WTC11 (cell line): ENCODE measurements around the gene LRMDA. TPM values are rescaled to one million over a fixed set of nuclear protein-coding genes. Genes with fewer than 3 reads are reported as not detected.

ENCODE experiments used
- ATAC-seq: fragments of 200-7000 bp; cut with Tn5 transposase; 2 replicates; pipeline ENCODE4 v1.10.0; 2021; ENCODE audit warnings: mild to moderate bottlenecking, moderate library complexity
- CTCF ChIA-PET: fragments of 300-600 bp; sonication (Branson Sonifier 250); formaldehyde crosslinking; loops from one replicate; lab custom pipeline; 2021; ENCODE audit warnings: antibody characterized with exemption; lab: Charles Lee
- POLR2A ChIA-PET: fragments of 350-600 bp; sonication (Branson Sonifier 250); formaldehyde crosslinking; loops from one replicate; lab custom pipeline; 2021; ENCODE audit warnings: antibody characterized with exemption; lab: Charles Lee
- DNase-seq: peaks from one replicate; pipeline ENCODE4 v3.0.0; 2021; ENCODE audit warnings: low spot score
- H3K27ac Mint-ChIP-seq: 2 replicates; pipeline ENCODE4 v1.8.0; 2021; ENCODE audit warnings: mixed read lengths
- H3K27me3 Mint-ChIP-seq: 2 replicates; pipeline ENCODE4 v1.8.0; 2021; ENCODE audit warnings: low read depth, mild to moderate bottlenecking, moderate library complexity, mixed read lengths
- H3K36me3 Mint-ChIP-seq: 2 replicates; pipeline ENCODE4 v1.8.0; 2021; ENCODE audit warnings: mixed read lengths
- H3K4me1 Mint-ChIP-seq: 2 replicates; pipeline ENCODE4 v1.8.0; 2022; ENCODE audit warnings: mixed read lengths
- H3K4me3 Mint-ChIP-seq: 2 replicates; pipeline ENCODE4 v1.8.0; 2021; ENCODE audit warnings: mild to moderate bottlenecking, moderate library complexity, mixed read lengths
- H3K9me3 Mint-ChIP-seq: 2 replicates; pipeline ENCODE4 v1.8.0; 2021; ENCODE audit warnings: mixed read lengths
- CREB1 ChIP-seq: sonication (generic); formaldehyde crosslinking; IDR thresholded peaks from 2 replicates; pipeline ENCODE4 v1.8.0; 2023; ENCODE audit warnings: mild to moderate bottlenecking, missing genetic modification reagents
- ETV6 ChIP-seq: sonication (generic); formaldehyde crosslinking; IDR thresholded peaks from 2 replicates; pipeline ENCODE4 v1.8.1; 2022; ENCODE audit warnings: mild to moderate bottlenecking, missing genetic modification reagents
- GABPB1 ChIP-seq: sonication (generic); formaldehyde crosslinking; IDR thresholded peaks from 2 replicates; pipeline ENCODE4 v1.8.1; 2023; ENCODE audit warnings: mild to moderate bottlenecking, missing genetic modification reagents
- MXD4 ChIP-seq: fragments of 250-450 bp; sonication (Bioruptor Pico); IDR thresholded peaks from 2 replicates; pipeline ENCODE4 v1.8.0; 2021; ENCODE audit warnings: mild to moderate bottlenecking, moderate library complexity, borderline replicate concordance
- MYBL2 ChIP-seq: sonication (generic); formaldehyde crosslinking; IDR thresholded peaks from 2 replicates; pipeline ENCODE4 v1.8.1; 2023; ENCODE audit warnings: mild to moderate bottlenecking, moderate library complexity, missing genetic modification reagents
- NFATC4 ChIP-seq: fragments of 250-450 bp; sonication (Bioruptor Pico); IDR thresholded peaks from 2 replicates; pipeline ENCODE4 v1.9.0; 2021; ENCODE audit warnings: mild to moderate bottlenecking
- NFYB ChIP-seq: sonication (generic); formaldehyde crosslinking; conservative IDR thresholded peaks from 2 replicates; pipeline ENCODE4 v1.8.0; 2022; ENCODE audit warnings: low read depth, missing genetic modification reagents
- NR1H2 ChIP-seq: sonication (generic); formaldehyde crosslinking; IDR thresholded peaks from 2 replicates; pipeline ENCODE4 v1.9.0; 2021; ENCODE audit warnings: mild to moderate bottlenecking, moderate library complexity, missing genetic modification reagents
- NR3C1 ChIP-seq: sonication (generic); formaldehyde crosslinking; conservative IDR thresholded peaks from 2 replicates; pipeline ENCODE4 v1.8.1; 2023; ENCODE audit warnings: low read depth, mild to moderate bottlenecking, missing genetic modification reagents
- PRRX2 ChIP-seq: fragments of 250-450 bp; sonication (Bioruptor Pico); IDR thresholded peaks from 2 replicates; pipeline ENCODE4 v1.8.0; 2021; ENCODE audit warnings: mild to moderate bottlenecking
- ZNF121 ChIP-seq: sonication (generic); formaldehyde crosslinking; IDR thresholded peaks from 2 replicates; pipeline ENCODE4 v1.8.0; 2023; ENCODE audit warnings: missing genetic modification reagents
- ZNF138 ChIP-seq: sonication (generic); formaldehyde crosslinking; conservative IDR thresholded peaks from 2 replicates; pipeline ENCODE4 v1.8.1; 2022; ENCODE audit warnings: mild to moderate bottlenecking, moderate library complexity, missing genetic modification reagents
- ZNF416 ChIP-seq: fragments of 250-450 bp; sonication (Bioruptor Pico); IDR thresholded peaks from 2 replicates; pipeline ENCODE4 v1.9.0; 2021; ENCODE audit warnings: mild to moderate bottlenecking, inconsistent platforms
- total RNA-seq: library from RNA; stranded (reverse); gene quantifications from 3 replicates; pipeline ENCODE4 v1.2.3, GENCODE V29; 2021
- TF ChIP-seq, protein P1 (sequence below): sonication (generic); formaldehyde crosslinking; IDR thresholded peaks from 2 replicates; pipeline ENCODE4 v1.8.1; 2023; ENCODE audit warnings: mild to moderate bottlenecking, missing genetic modification reagents
- TF ChIP-seq, protein P2 (sequence below): sonication (generic); formaldehyde crosslinking; IDR thresholded peaks from 2 replicates; pipeline ENCODE4 v1.8.1; 2022; ENCODE audit warnings: low read depth, mild to moderate bottlenecking, moderate library complexity, missing genetic modification reagents, borderline replicate concordance
- TF ChIP-seq, protein P3 (sequence below): fragments of 250-450 bp; sonication (Bioruptor Pico); IDR thresholded peaks from 2 replicates; pipeline ENCODE4 v1.9.0; 2021; ENCODE audit warnings: mild to moderate bottlenecking
- TF ChIP-seq, protein P4 (sequence below): sonication (generic); formaldehyde crosslinking; IDR thresholded peaks from 2 replicates; pipeline ENCODE4 v1.8.0; 2023; ENCODE audit warnings: missing genetic modification reagents
- TF ChIP-seq, protein P5 (sequence below): sonication (generic); formaldehyde crosslinking; IDR thresholded peaks from 2 replicates; pipeline ENCODE4 v1.8.1; 2022; ENCODE audit warnings: missing genetic modification reagents, borderline replicate concordance
- TF ChIP-seq, protein P6 (sequence below): sonication (generic); formaldehyde crosslinking; IDR thresholded peaks from 2 replicates; pipeline ENCODE4 v1.8.1; 2022; ENCODE audit warnings: mild to moderate bottlenecking, moderate library complexity, missing genetic modification reagents
- TF ChIP-seq, protein P7 (sequence below): fragments of 250-450 bp; sonication (Bioruptor Pico); IDR thresholded peaks from 2 replicates; pipeline ENCODE4 v2.1.2; 2022; ENCODE audit warnings: mild to moderate bottlenecking, moderate library complexity
- TF ChIP-seq, protein P8 (sequence below): sonication (generic); formaldehyde crosslinking; IDR thresholded peaks from 2 replicates; pipeline ENCODE4 v1.8.1; 2022; ENCODE audit warnings: mild to moderate bottlenecking, missing genetic modification reagents, moderate library complexity, borderline replicate concordance
- TF ChIP-seq, protein P9 (sequence below): fragments of 250-450 bp; sonication (Bioruptor Pico); IDR thresholded peaks from 2 replicates; pipeline ENCODE4 v1.8.0; 2021; ENCODE audit warnings: mild to moderate bottlenecking

LRMDA gene
- total RNA-seq, 1 experiment from 2014 or later, result 0.92 TPM

DNA sequence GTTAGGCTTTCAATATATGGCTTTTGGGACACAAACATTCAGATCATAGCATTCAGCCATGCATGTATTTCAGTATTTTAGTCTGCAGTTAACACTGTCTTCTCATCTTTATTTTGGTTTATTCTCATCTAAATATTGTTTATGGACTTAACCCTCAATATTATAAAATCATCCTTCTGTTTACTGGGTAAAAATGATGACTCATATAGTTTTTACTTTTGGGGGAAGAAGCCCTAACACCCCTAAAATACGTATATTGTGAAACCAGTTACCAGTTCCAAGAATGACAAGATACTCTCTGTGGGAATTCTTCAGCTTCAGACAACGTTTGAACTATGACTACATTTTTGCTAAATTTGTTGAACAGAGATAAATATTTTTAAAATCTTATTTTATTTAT lies 505.4 kb downstream of the LRMDA start:
- DNase-seq (no peak), ATAC-seq (no peak)
- CTCF ChIA-PET, result no interaction called here

DNA sequence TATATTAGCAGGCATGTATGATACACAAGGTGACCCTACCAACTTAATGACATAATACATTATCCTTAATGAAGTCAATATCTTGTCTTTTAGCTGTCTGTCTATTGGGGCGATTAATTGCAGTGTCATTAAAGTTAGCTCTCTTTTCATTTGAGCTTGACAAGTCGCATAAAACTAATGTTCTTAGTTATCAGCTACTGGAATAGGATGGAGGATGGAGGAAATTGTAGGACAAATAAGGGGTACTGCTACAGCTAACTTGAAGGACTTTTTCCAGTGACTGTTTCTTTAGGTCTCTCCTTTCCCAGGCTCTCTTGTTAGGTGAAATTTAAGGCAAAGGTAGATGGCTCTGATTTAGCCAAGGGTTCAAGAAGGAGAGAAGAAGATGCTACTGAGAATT lies 506.4 kb downstream of the LRMDA start:
- H3K9me3 Mint-ChIP-seq, result no peaks in the 10 kb centered on the region
- ChIA-PET CTCF (interaction anchor here (0.9 kb wide), 1 partner anchor 99 kb away, joined by 3 read pairs; no protein-coding TSS in a partner anchor), POLR2A (no interaction called here)
- H3K27ac Mint-ChIP-seq, result no peak overlapping the region
- peaks cover 14% of the 10 kb centered on the region for H3K4me1 Mint-ChIP-seq
- peaks cover 5% of the 10 kb centered on the region for H3K27me3 Mint-ChIP-seq
- no peaks in the 10 kb centered on the region for H3K36me3 Mint-ChIP-seq
- ATAC-seq, result no peak
- no peak overlapping the region for H3K4me3 Mint-ChIP-seq
- no peak for DNase-seq
- TF ChIP-seq ZNF138 (CRISPR knock-in tag) (no peak), ZNF121 (CRISPR knock-in tag) (no peak), PRRX2 (no peak), MXD4 (CRISPR knock-in tag) (no peak), NR3C1 (no peak), NFYB (no peak), ZNF416 (CRISPR knock-in tag) (no peak), MYBL2 (CRISPR knock-in tag) (no peak)
- TF ChIP-seq, protein P1, sequence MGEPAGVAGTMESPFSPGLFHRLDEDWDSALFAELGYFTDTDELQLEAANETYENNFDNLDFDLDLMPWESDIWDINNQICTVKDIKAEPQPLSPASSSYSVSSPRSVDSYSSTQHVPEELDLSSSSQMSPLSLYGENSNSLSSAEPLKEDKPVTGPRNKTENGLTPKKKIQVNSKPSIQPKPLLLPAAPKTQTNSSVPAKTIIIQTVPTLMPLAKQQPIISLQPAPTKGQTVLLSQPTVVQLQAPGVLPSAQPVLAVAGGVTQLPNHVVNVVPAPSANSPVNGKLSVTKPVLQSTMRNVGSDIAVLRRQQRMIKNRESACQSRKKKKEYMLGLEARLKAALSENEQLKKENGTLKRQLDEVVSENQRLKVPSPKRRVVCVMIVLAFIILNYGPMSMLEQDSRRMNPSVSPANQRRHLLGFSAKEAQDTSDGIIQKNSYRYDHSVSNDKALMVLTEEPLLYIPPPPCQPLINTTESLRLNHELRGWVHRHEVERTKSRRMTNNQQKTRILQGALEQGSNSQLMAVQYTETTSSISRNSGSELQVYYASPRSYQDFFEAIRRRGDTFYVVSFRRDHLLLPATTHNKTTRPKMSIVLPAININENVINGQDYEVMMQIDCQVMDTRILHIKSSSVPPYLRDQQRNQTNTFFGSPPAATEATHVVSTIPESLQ (CRISPR knock-in tag), result no peak
- TF ChIP-seq, protein P2, sequence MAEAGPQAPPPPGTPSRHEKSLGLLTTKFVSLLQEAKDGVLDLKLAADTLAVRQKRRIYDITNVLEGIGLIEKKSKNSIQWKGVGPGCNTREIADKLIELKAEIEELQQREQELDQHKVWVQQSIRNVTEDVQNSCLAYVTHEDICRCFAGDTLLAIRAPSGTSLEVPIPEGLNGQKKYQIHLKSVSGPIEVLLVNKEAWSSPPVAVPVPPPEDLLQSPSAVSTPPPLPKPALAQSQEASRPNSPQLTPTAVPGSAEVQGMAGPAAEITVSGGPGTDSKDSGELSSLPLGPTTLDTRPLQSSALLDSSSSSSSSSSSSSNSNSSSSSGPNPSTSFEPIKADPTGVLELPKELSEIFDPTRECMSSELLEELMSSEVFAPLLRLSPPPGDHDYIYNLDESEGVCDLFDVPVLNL (CRISPR knock-in tag), result no peak
- TF ChIP-seq, protein P3, sequence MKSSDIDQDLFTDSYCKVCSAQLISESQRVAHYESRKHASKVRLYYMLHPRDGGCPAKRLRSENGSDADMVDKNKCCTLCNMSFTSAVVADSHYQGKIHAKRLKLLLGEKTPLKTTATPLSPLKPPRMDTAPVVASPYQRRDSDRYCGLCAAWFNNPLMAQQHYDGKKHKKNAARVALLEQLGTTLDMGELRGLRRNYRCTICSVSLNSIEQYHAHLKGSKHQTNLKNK (CRISPR knock-in tag), result no peak

More for the DNA sequence above, 505.4 kb downstream of the LRMDA start:
- Mint-ChIP-seq H3K27ac (no peak overlapping the region), H3K9me3 (no peaks in the 10 kb centered on the region), H3K36me3 (no peaks in the 10 kb centered on the region), H3K4me1 (peaks cover 14% of the 10 kb centered on the region), H3K4me3 (no peak overlapping the region), H3K27me3 (peaks cover 7% of the 10 kb centered on the region)
- TF ChIP-seq NFATC4, result no peak
- TF ChIP-seq, protein P4, sequence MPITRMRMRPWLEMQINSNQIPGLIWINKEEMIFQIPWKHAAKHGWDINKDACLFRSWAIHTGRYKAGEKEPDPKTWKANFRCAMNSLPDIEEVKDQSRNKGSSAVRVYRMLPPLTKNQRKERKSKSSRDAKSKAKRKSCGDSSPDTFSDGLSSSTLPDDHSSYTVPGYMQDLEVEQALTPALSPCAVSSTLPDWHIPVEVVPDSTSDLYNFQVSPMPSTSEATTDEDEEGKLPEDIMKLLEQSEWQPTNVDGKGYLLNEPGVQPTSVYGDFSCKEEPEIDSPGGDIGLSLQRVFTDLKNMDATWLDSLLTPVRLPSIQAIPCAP (CRISPR knock-in tag), result no peak
- TF ChIP-seq, protein P5, sequence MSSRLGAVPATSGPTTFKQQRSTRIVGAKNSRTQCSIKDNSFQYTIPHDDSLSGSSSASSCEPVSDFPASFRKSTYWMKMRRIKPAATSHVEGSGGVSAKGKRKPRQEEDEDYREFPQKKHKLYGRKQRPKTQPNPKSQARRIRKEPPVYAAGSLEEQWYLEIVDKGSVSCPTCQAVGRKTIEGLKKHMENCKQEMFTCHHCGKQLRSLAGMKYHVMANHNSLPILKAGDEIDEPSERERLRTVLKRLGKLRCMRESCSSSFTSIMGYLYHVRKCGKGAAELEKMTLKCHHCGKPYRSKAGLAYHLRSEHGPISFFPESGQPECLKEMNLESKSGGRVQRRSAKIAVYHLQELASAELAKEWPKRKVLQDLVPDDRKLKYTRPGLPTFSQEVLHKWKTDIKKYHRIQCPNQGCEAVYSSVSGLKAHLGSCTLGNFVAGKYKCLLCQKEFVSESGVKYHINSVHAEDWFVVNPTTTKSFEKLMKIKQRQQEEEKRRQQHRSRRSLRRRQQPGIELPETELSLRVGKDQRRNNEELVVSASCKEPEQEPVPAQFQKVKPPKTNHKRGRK (CRISPR knock-in tag), result no peak
- TF ChIP-seq CREB1 (CRISPR knock-in tag), result no peak
- TF ChIP-seq, protein P6, sequence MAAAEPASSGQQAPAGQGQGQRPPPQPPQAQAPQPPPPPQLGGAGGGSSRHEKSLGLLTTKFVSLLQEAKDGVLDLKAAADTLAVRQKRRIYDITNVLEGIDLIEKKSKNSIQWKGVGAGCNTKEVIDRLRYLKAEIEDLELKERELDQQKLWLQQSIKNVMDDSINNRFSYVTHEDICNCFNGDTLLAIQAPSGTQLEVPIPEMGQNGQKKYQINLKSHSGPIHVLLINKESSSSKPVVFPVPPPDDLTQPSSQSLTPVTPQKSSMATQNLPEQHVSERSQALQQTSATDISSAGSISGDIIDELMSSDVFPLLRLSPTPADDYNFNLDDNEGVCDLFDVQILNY (CRISPR knock-in tag), result no peak
- TF ChIP-seq, protein P7, sequence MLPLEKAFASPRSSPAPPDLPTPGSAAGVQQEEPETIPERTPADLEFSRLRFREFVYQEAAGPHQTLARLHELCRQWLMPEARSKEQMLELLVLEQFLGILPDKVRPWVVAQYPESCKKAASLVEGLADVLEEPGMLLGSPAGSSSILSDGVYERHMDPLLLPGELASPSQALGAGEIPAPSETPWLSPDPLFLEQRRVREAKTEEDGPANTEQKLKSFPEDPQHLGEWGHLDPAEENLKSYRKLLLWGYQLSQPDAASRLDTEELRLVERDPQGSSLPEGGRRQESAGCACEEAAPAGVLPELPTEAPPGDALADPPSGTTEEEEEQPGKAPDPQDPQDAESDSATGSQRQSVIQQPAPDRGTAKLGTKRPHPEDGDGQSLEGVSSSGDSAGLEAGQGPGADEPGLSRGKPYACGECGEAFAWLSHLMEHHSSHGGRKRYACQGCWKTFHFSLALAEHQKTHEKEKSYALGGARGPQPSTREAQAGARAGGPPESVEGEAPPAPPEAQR (CRISPR knock-in tag), result no peak
- TF ChIP-seq, protein P1 (CRISPR knock-in tag), result no peak
- TF ChIP-seq, protein P8, sequence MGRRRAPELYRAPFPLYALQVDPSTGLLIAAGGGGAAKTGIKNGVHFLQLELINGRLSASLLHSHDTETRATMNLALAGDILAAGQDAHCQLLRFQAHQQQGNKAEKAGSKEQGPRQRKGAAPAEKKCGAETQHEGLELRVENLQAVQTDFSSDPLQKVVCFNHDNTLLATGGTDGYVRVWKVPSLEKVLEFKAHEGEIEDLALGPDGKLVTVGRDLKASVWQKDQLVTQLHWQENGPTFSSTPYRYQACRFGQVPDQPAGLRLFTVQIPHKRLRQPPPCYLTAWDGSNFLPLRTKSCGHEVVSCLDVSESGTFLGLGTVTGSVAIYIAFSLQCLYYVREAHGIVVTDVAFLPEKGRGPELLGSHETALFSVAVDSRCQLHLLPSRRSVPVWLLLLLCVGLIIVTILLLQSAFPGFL (CRISPR knock-in tag), result no peak
- TF ChIP-seq NR1H2 (CRISPR knock-in tag), result no peak
- TF ChIP-seq GABPB1 (CRISPR knock-in tag), result no peak
- TF ChIP-seq, protein P9, sequence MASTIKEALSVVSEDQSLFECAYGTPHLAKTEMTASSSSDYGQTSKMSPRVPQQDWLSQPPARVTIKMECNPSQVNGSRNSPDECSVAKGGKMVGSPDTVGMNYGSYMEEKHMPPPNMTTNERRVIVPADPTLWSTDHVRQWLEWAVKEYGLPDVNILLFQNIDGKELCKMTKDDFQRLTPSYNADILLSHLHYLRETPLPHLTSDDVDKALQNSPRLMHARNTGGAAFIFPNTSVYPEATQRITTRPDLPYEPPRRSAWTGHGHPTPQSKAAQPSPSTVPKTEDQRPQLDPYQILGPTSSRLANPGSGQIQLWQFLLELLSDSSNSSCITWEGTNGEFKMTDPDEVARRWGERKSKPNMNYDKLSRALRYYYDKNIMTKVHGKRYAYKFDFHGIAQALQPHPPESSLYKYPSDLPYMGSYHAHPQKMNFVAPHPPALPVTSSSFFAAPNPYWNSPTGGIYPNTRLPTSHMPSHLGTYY (CRISPR knock-in tag), result no peak
- TF ChIP-seq ETV6, result no peak
- POLR2A ChIA-PET, result no interaction called here
